GM23338 (cell line): ENCODE data around the gene CBFA2T2. TPM values are rescaled to one million over a fixed set of nuclear protein-coding genes. Genes with fewer than 3 reads are reported as not detected.

Experiments used
- ATAC-seq: fragments of 200-7000 bp; cut with Tn5 transposase; 3 replicates; pipeline ENCODE4 v1.9.1; 2020
- DNase-seq: peaks from one replicate; pipeline ENCODE4 v3.0.0-alpha.2; 2015; ENCODE audit warnings: low spot score
- H2AFZ ChIP-seq: fragments of 200-600 bp; sonication (generic); 2 replicates; pipeline ENCODE4 v1.8.0; 2016; ENCODE audit warnings: antibody characterized with exemption, mild to moderate bottlenecking, moderate library complexity
- H3F3A ChIP-seq: fragments of 200-600 bp; sonication (generic); replicated peaks from 2 replicates; pipeline ENCODE4 v1.8.0; 2017; ENCODE audit warnings: antibody characterized with exemption, mixed run types, low read depth
- H3K27ac ChIP-seq: fragments of 200-600 bp; sonication (generic); 2 replicates; pipeline ENCODE4 v1.6.1; 2016; ENCODE audit warnings: low read depth
- H3K27me3 ChIP-seq: fragments of 200-600 bp; sonication (generic); 2 replicates; pipeline ENCODE4 v1.8.0; 2016; ENCODE audit warnings: mild to moderate bottlenecking, mixed run types, moderate library complexity; ENCODE audit not compliant: insufficient read depth
- H3K36me3 ChIP-seq: fragments of 200-600 bp; sonication (generic); 2 replicates; pipeline ENCODE4 v1.8.0; 2016; ENCODE audit warnings: mild to moderate bottlenecking; ENCODE audit not compliant: insufficient read depth
- H3K4me1 ChIP-seq: fragments of 200-600 bp; sonication (generic); 2 replicates; pipeline ENCODE4 v1.8.0; 2016; ENCODE audit warnings: mild to moderate bottlenecking, moderate library complexity; ENCODE audit not compliant: insufficient read depth
- H3K4me2 ChIP-seq: fragments of 200-600 bp; sonication (generic); 2 replicates; pipeline ENCODE4 v1.7.1; 2017; ENCODE audit warnings: mixed run types
- H3K4me3 ChIP-seq: fragments of 200-600 bp; sonication (generic); 2 replicates; pipeline ENCODE4 v1.6.1; 2016; ENCODE audit warnings: mixed run types
- H3K79me2 ChIP-seq: fragments of 200-600 bp; sonication (generic); replicated peaks from 2 replicates; pipeline ENCODE4 v1.8.0; 2017; ENCODE audit warnings: mild to moderate bottlenecking; ENCODE audit not compliant: insufficient read depth
- H3K9me2 ChIP-seq: fragments of 200-600 bp; sonication (generic); 2 replicates; pipeline ENCODE4 v1.8.0; 2017; ENCODE audit not compliant: insufficient read depth
- H4K20me1 ChIP-seq: fragments of 200-600 bp; sonication (generic); replicated peaks from 2 replicates; pipeline ENCODE4 v1.8.0; 2017; ENCODE audit warnings: mild to moderate bottlenecking; ENCODE audit not compliant: insufficient read depth
- H3K27ac Mint-ChIP-seq: 2 replicates; pipeline ENCODE4 v1.8.0; 2020; ENCODE audit warnings: inconsistent platforms, mild to moderate bottlenecking, moderate library complexity, mixed read lengths
- H3K27me3 Mint-ChIP-seq: 3 replicates; pipeline ENCODE4 v1.8.0; 2022; ENCODE audit warnings: low read depth, mild to moderate bottlenecking, moderate library complexity, mixed read lengths, inconsistent platforms; ENCODE audit not compliant: insufficient read depth, poor library complexity
- H3K36me3 Mint-ChIP-seq: 3 replicates; pipeline ENCODE4 v1.8.0; 2021; ENCODE audit warnings: low read depth, mild to moderate bottlenecking, inconsistent platforms, moderate library complexity, mixed read lengths
- H3K4me1 Mint-ChIP-seq: 3 replicates; pipeline ENCODE4 v1.8.0; 2020; ENCODE audit warnings: mild to moderate bottlenecking, inconsistent platforms, mixed read lengths
- H3K4me3 Mint-ChIP-seq: 3 replicates; pipeline ENCODE4 v1.8.0; 2021; ENCODE audit warnings: moderate library complexity, mild to moderate bottlenecking, inconsistent platforms, mixed read lengths
- H3K9me3 Mint-ChIP-seq: 3 replicates; pipeline ENCODE4 v1.8.0; 2020; ENCODE audit warnings: moderate library complexity, mild to moderate bottlenecking, inconsistent platforms, mixed read lengths
- CTCF ChIP-seq, 2 experiments: fragments of 200-600 bp in 1 of 2; sonication (generic) in 1 of 2; conservative IDR thresholded peaks; 2 replicates each; pipeline versions ENCODE4 v1.5.1 to v1.6.1; 2016 to 2017; ENCODE audit warnings: antibody characterized with exemption in 2 of 2, low read depth in 2 of 2, mild to moderate bottlenecking in 2 of 2, moderate library complexity in 1 of 2
- EZH2phosphoT487 ChIP-seq: fragments of 200-600 bp; sonication (generic); IDR thresholded peaks from one replicate; pipeline ENCODE4 v1.8.1; 2018; ENCODE audit warnings: antibody characterized with exemption; ENCODE audit not compliant: unreplicated experiment
- JUNB ChIP-seq: IDR thresholded peaks from one replicate; pipeline ENCODE4 v1.6.1; 2016; ENCODE audit warnings: antibody characterized with exemption; ENCODE audit not compliant: unreplicated experiment
- NANOG ChIP-seq: IDR thresholded peaks from 2 replicates; pipeline ENCODE4 v1.6.1; 2016; ENCODE audit warnings: antibody characterized with exemption, borderline replicate concordance
- POLR2AphosphoS5 ChIP-seq: IDR thresholded peaks from 2 replicates; pipeline ENCODE4 v1.6.1; 2016; ENCODE audit warnings: antibody characterized with exemption, low read depth
- REST ChIP-seq: IDR thresholded peaks from one replicate; pipeline ENCODE4 v1.6.1; 2018; ENCODE audit warnings: antibody characterized with exemption; ENCODE audit not compliant: unreplicated experiment
- ZNF114 ChIP-seq: fragments of 250-450 bp; sonication (Bioruptor Pico); IDR thresholded peaks from 2 replicates; pipeline ENCODE4 v1.5.0; 2020; ENCODE audit warnings: mild to moderate bottlenecking, moderate library complexity
- ZNF462 ChIP-seq: fragments of 250-450 bp; sonication (Bioruptor Pico); IDR thresholded peaks from 2 replicates; pipeline ENCODE4 v1.5.0; 2020; ENCODE audit warnings: mild to moderate bottlenecking, moderate library complexity
- polyA plus RNA-seq: library from polyadenylated mRNA; unstranded; fragments of >200 nt; fragmentation: Nextera tagmentation; extraction: Ambion mirVana; gene quantifications from 2 replicates; pipeline ENCODE4 v1.2.1, GENCODE V29; 2016
- total RNA-seq: library from RNA; depleted of rRNA; stranded (reverse); fragments of >200 nt; shearing (Covaris generic); gene quantifications from 2 replicates; pipeline ENCODE4 v1.2.3, GENCODE V29; 2014

Gene CBFA2T2
- total and polyA plus RNA-seq, 2 experiments from 2014 or later: 12.7 to 15.8 TPM

- 0 out of 2 replicates have a peak, but pooled peaks cover 6% of the 10 kb centered on the region for H3K27me3 ChIP-seq
- DNase-seq: no peak
- Mint-ChIP-seq H3K36me3 (no peaks in the 10 kb centered on the region; the same call in 2 of the 3 replicates), H3K27ac (no peak overlapping the region), H3K27me3 (peaks cover 20% of the 10 kb centered on the region), H3K4me3 (no peak overlapping the region), H3K4me1 (peaks cover 14% of the 10 kb centered on the region), H3K9me3 (no peaks in the 10 kb centered on the region)
- no peak overlapping the region for H3K27ac ChIP-seq
- no peak overlapping the region for H3K4me3 ChIP-seq
- no peak overlapping the region for H3K4me2 ChIP-seq
- no peak overlapping the region for H2AFZ ChIP-seq
- ATAC-seq: no peak
- no peaks in the 10 kb centered on the region for H3K9me2 ChIP-seq
- no peaks in the 10 kb centered on the region for H3K79me2 ChIP-seq
- no peak for TF ChIP-seq POLR2AphosphoS5
- no peak for TF ChIP-seq REST
- H3K36me3 ChIP-seq: no peaks in the 10 kb centered on the region
- 0 out of 2 replicates have a peak, but pooled peaks cover 3% of the 10 kb centered on the region for H3F3A ChIP-seq
- no peaks in the 10 kb centered on the region; the same call in 1 of the 2 replicates for H4K20me1 ChIP-seq
- peaks cover 3% of the 10 kb centered on the region; the same call in 1 of the 2 replicates for H3K4me1 ChIP-seq
Measured at GRCh38 chr20:33660035-33660684, 170.3 kb downstream of the CBFA2T2 start.

- Histone ChIP-seq H3K4me2 (no peak overlapping the region), H3K27ac (no peak overlapping the region), H4K20me1 (no peaks in the 10 kb centered on the region; the same call in 1 of the 2 replicates), H2AFZ (no peak overlapping the region), H3F3A (peaks cover 3% of the 10 kb centered on the region; the same call in 1 of the 2 replicates), H3K9me2 (no peaks in the 10 kb centered on the region), H3K36me3 (no peaks in the 10 kb centered on the region), H3K4me1 (peaks cover 6% of the 10 kb centered on the region; the same call in 1 of the 2 replicates), H3K4me3 (no peak overlapping the region), H3K27me3 (0 out of 2 replicates have a peak, but pooled peaks cover 6% of the 10 kb centered on the region), H3K79me2 (no peaks in the 10 kb centered on the region)
- Mint-ChIP-seq H3K27me3 (peaks cover 21% of the 10 kb centered on the region), H3K4me1 (peaks cover 18% of the 10 kb centered on the region), H3K27ac (no peak overlapping the region), H3K9me3 (no peaks in the 10 kb centered on the region), H3K36me3 (no peaks in the 10 kb centered on the region; the same call in 2 of the 3 replicates), H3K4me3 (no peak overlapping the region)
- ATAC-seq (no peak), DNase-seq (no peak)
- TF ChIP-seq JUNB (no peak), ZNF462 (CRISPR knock-in tag) (no peak), NANOG (no peak), CTCF (conservative IDR thresholded peaks at IDR 0.05; ENCODE audit: low read depth in 2 of 2) (no peak), ZNF114 (CRISPR knock-in tag) (no peak), EZH2phosphoT487 (no peak)
Measured at GRCh38 chr20:33660685-33661058, 170.8 kb downstream of the CBFA2T2 start.
